HepG2 (cell line): Measurements from ENCODE around the gene FASTKD3. TPM values are rescaled to one million over a fixed set of nuclear protein-coding genes. Genes with fewer than 3 reads are reported as not detected.
A peak's percentile ranks its signal among the peaks of the same experiment; 100 is the strongest.

Experiments
- DNMT1 ChIP-seq: sonication (generic); formaldehyde crosslinking; IDR thresholded peaks from 2 replicates; pipeline ENCODE4 v1.5.1; 2020; ENCODE audit warnings: mild to moderate bottlenecking, missing genetic modification reagents
- DR1 ChIP-seq: sonication (generic); formaldehyde crosslinking; IDR thresholded peaks from 2 replicates; pipeline ENCODE4 v1.8.0; 2021; ENCODE audit warnings: mild to moderate bottlenecking, missing genetic modification reagents, inconsistent platforms
- MIXL1 ChIP-seq: IDR thresholded peaks from 2 replicates; pipeline ENCODE4 v1.6.1; 2016
- MTA3 ChIP-seq: sonication (generic); formaldehyde crosslinking; IDR thresholded peaks from 2 replicates; pipeline ENCODE4 v1.4.0; 2020; ENCODE audit warnings: missing genetic modification reagents
- POLR2AphosphoS5 ChIP-seq: IDR thresholded peaks from 2 replicates; pipeline ENCODE4 v1.6.1; 2012; ENCODE audit warnings: low read depth, low read length
- RAD21 ChIP-seq: fragments of 450-650 bp; formaldehyde crosslinking; IDR thresholded peaks from 2 replicates; pipeline ENCODE4 v1.5.0; 2020; ENCODE audit warnings: mild to moderate bottlenecking
- SALL1 ChIP-seq: sonication (generic); formaldehyde crosslinking; IDR thresholded peaks from 2 replicates; pipeline ENCODE4 v1.8.0; 2022; ENCODE audit warnings: mild to moderate bottlenecking, missing genetic modification reagents
- SOX6 ChIP-seq, 2 experiments: fragments of 450-650 bp in 1 of 2; sonication (generic) in 1 of 2; formaldehyde crosslinking in 1 of 2; IDR thresholded peaks; 2 replicates each; pipeline versions ENCODE4 v1.4.0 to v1.6.1; 2017 to 2020; ENCODE audit warnings: antibody characterized with exemption in 1 of 2, mild to moderate bottlenecking in 1 of 2, missing genetic modification reagents in 1 of 2
- ZBTB38 ChIP-seq: sonication (generic); formaldehyde crosslinking; IDR thresholded peaks from 2 replicates; pipeline ENCODE4 v1.5.1; 2020; ENCODE audit warnings: mild to moderate bottlenecking, missing genetic modification reagents
- ZBTB8A ChIP-seq: sonication (generic); formaldehyde crosslinking; IDR thresholded peaks from 2 replicates; pipeline ENCODE4 v1.4.0; 2020; ENCODE audit warnings: mild to moderate bottlenecking, low read depth, missing genetic modification reagents, borderline replicate concordance
- ZIK1 ChIP-seq: sonication (generic); formaldehyde crosslinking; IDR thresholded peaks from 2 replicates; pipeline ENCODE4 v1.5.0; 2020; ENCODE audit warnings: mild to moderate bottlenecking, low read depth, missing genetic modification reagents, borderline replicate concordance
- ZNF234 ChIP-seq: sonication (generic); formaldehyde crosslinking; conservative IDR thresholded peaks from 2 replicates; pipeline ENCODE4 v1.5.1; 2020; ENCODE audit warnings: mild to moderate bottlenecking, missing genetic modification reagents
- ZNF235 ChIP-seq: sonication (generic); formaldehyde crosslinking; IDR thresholded peaks from 2 replicates; pipeline ENCODE4 v1.8.1; 2023; ENCODE audit warnings: mild to moderate bottlenecking, missing genetic modification reagents, borderline replicate concordance
- ZNF343 ChIP-seq: sonication (generic); formaldehyde crosslinking; IDR thresholded peaks from 2 replicates; pipeline ENCODE4 v1.4.0; 2020; ENCODE audit warnings: mild to moderate bottlenecking, missing genetic modification reagents
- ZNF598 ChIP-seq: sonication (generic); formaldehyde crosslinking; IDR thresholded peaks from 2 replicates; pipeline ENCODE4 v1.5.1; 2020; ENCODE audit warnings: mild to moderate bottlenecking, missing genetic modification reagents, borderline replicate concordance
- ZNF766 ChIP-seq: sonication (generic); formaldehyde crosslinking; IDR thresholded peaks from 2 replicates; pipeline ENCODE4 v1.5.0; 2020; ENCODE audit warnings: missing genetic modification reagents, borderline replicate concordance
- ZSCAN20 ChIP-seq: sonication (generic); formaldehyde crosslinking; IDR thresholded peaks from 2 replicates; pipeline ENCODE4 v1.4.0; 2020; ENCODE audit warnings: missing genetic modification reagents, mild to moderate bottlenecking, borderline replicate concordance
- polyA plus RNA-seq, 8 experiments: library from polyadenylated mRNA; depleted of rRNA in 3 of 8; stranded (reverse) in 7 of 8; unstranded in 1 of 8; fragments of >200 nt; fragmentation: Illumina TruSeq in 4 of 8; extraction: Trizol in 4 of 8; gene quantifications; 2 replicates each; pipeline versions ENCODE4 v1.2.1 to v1.2.3, GENCODE V29; 2011 to 2016; ENCODE audit warnings: low read depth in 4 of 8, missing spikeins in 1 of 8, mixed read lengths in 1 of 8; ENCODE audit not compliant: insufficient read depth in 1 of 8
- total RNA-seq, 5 experiments: library from RNA; depleted of rRNA; stranded (reverse); fragments of >200 nt; fragmentation: Illumina TruSeq; extraction: Trizol; gene quantifications; 2 replicates each; pipeline ENCODE4 v1.2.3, GENCODE V29; 2016; ENCODE audit warnings: low read depth in 1 of 5
- TF ChIP-seq, protein P1 (sequence below), 2 experiments: sonication (generic) in 1 of 2; formaldehyde crosslinking in 1 of 2; IDR thresholded peaks; 2 replicates each; pipeline versions ENCODE4 v1.4.0 to v1.6.1; 2018 to 2020; ENCODE audit warnings: missing genetic modification reagents in 2 of 2, borderline replicate concordance in 1 of 2, low read depth in 1 of 2, mild to moderate bottlenecking in 1 of 2, missing biosample characterization in 1 of 2
- TF ChIP-seq, protein P2 (sequence below): sonication (generic); formaldehyde crosslinking; IDR thresholded peaks from 2 replicates; pipeline ENCODE4 v1.9.0; 2022; ENCODE audit warnings: missing genetic modification reagents, mild to moderate bottlenecking, borderline replicate concordance
- TF ChIP-seq, protein P3 (sequence below): sonication (generic); formaldehyde crosslinking; IDR thresholded peaks from 2 replicates; pipeline ENCODE4 v1.4.0; 2020; ENCODE audit warnings: missing genetic modification reagents
- TF ChIP-seq, protein P4 (sequence below): sonication (generic); formaldehyde crosslinking; conservative IDR thresholded peaks from 2 replicates; pipeline ENCODE4 v1.8.0; 2022; ENCODE audit warnings: mild to moderate bottlenecking, moderate library complexity, missing genetic modification reagents
- TF ChIP-seq, protein P5 (sequence below), 2 experiments: fragments of 450-650 bp in 1 of 2; sonication (generic) in 1 of 2; formaldehyde crosslinking; IDR thresholded peaks; 2 replicates each; pipeline versions ENCODE4 v1.5.0 to v1.8.0; 2020 to 2022; ENCODE audit warnings: mild to moderate bottlenecking in 1 of 2, missing genetic modification reagents in 1 of 2

The FASTKD3 gene
- total and polyA plus RNA-seq, 2 of the 13 experiments (the other 11 are each of a cell fraction or from before 2014, with no cell fraction given), result 6.9 to 17.8 TPM

DNA sequence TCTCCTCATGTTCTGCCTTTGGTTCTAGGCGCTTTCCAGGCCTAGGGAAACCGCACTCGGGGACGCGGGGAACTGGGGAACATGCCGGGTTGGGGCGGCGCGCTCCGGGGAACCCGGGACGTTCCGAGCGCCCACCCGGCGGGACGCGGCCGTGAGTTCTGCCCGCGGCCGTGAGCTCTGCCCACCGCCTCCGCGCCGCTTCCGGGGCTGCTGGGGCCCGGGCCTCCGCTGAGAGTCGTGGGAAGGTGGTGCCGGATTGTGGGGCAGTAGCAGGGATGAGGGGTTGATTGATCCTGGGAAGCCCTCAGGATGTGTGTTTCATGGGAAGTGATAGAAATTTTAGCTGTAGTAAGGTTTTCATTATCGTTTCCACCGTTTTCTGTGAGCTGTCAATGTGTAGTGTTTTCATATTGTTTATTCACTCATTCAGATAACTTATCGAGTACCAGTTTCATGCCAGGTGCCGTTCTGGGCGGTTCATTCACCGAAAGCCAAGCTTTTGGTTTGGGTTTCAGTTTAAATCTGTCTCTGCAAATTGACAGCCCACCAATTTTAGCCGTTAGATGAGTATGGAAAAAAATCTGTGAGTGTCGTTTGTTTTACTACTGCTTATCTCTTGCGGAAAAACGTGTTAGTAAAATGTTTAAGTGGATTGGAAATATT lies 774 bp upstream of the FASTKD3 start (continued):
- TF ChIP-seq, protein P1, sequence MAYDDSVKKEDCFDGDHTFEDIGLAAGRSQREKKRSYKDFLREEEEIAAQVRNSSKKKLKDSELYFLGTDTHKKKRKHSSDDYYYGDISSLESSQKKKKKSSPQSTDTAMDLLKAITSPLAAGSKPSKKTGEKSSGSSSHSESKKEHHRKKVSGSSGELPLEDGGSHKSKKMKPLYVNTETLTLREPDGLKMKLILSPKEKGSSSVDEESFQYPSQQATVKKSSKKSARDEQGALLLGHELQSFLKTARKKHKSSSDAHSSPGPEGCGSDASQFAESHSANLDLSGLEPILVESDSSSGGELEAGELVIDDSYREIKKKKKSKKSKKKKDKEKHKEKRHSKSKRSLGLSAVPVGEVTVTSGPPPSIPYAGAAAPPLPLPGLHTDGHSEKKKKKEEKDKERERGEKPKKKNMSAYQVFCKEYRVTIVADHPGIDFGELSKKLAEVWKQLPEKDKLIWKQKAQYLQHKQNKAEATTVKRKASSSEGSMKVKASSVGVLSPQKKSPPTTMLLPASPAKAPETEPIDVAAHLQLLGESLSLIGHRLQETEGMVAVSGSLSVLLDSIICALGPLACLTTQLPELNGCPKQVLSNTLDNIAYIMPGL (CRISPR knock-in tag; IDR thresholded peaks at IDR 0.05; ENCODE audit: borderline replicate concordance in 1 of 2, low read depth in 1 of 2), result peak in 1 of 2 experiments; percentile 18; a peak in 1 of 4 replicates
- TF ChIP-seq ZSCAN20 (CRISPR knock-in tag) (0 out of 2 replicates have a peak, but pooled peaks have one; percentile 4), ZBTB8A (CRISPR knock-in tag) (no peak), ZNF598 (CRISPR knock-in tag) (0 out of 2 replicates have a peak, but pooled peaks have one; percentile 2), ZNF234 (CRISPR knock-in tag) (0 out of 2 replicates have a peak, but pooled peaks have one; percentile 8), ZIK1 (no peak), ZBTB38 (CRISPR knock-in tag) (peak; percentile 7; the same call in 1 of the 2 replicates), POLR2AphosphoS5 (no peak), ZNF343 (CRISPR knock-in tag) (0 out of 2 replicates have a peak, but pooled peaks have one; percentile 6), SOX6 (IDR thresholded peaks at IDR 0.05) (no peak), SOX6 (CRISPR knock-in tag; IDR thresholded peaks at IDR 0.05) (no peak), RAD21 (CRISPR knock-in tag) (0 out of 2 replicates have a peak, but pooled peaks have one; percentile 18), ZNF235 (CRISPR knock-in tag) (0 out of 2 replicates have a peak, but pooled peaks have one; percentile 0), MIXL1 (CRISPR knock-in tag) (no peak), MTA3 (CRISPR knock-in tag) (no peak), DNMT1 (0 out of 2 replicates have a peak, but pooled peaks have one; percentile 33), DR1 (CRISPR knock-in tag) (no peak), SALL1 (0 out of 2 replicates have a peak, but pooled peaks have one; percentile 9), ZNF766 (CRISPR knock-in tag) (0 out of 2 replicates have a peak, but pooled peaks have one; percentile 46)
- TF ChIP-seq, protein P2, sequence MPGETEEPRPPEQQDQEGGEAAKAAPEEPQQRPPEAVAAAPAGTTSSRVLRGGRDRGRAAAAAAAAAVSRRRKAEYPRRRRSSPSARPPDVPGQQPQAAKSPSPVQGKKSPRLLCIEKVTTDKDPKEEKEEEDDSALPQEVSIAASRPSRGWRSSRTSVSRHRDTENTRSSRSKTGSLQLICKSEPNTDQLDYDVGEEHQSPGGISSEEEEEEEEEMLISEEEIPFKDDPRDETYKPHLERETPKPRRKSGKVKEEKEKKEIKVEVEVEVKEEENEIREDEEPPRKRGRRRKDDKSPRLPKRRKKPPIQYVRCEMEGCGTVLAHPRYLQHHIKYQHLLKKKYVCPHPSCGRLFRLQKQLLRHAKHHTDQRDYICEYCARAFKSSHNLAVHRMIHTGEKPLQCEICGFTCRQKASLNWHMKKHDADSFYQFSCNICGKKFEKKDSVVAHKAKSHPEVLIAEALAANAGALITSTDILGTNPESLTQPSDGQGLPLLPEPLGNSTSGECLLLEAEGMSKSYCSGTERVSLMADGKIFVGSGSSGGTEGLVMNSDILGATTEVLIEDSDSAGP, result 0 out of 2 replicates have a peak, but pooled peaks have one; percentile 9
- TF ChIP-seq, protein P3, sequence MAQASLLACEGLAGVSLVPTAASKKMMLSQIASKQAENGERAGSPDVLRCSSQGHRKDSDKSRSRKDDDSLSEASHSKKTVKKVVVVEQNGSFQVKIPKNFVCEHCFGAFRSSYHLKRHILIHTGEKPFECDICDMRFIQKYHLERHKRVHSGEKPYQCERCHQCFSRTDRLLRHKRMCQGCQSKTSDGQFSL (CRISPR knock-in tag), result no peak
- TF ChIP-seq, protein P4, sequence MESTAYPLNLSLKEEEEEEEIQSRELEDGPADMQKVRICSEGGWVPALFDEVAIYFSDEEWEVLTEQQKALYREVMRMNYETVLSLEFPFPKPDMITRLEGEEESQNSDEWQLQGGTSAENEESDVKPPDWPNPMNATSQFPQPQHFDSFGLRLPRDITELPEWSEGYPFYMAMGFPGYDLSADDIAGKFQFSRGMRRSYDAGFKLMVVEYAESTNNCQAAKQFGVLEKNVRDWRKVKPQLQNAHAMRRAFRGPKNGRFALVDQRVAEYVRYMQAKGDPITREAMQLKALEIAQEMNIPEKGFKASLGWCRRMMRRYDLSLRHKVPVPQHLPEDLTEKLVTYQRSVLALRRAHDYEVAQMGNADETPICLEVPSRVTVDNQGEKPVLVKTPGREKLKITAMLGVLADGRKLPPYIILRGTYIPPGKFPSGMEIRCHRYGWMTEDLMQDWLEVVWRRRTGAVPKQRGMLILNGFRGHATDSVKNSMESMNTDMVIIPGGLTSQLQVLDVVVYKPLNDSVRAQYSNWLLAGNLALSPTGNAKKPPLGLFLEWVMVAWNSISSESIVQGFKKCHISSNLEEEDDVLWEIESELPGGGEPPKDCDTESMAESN (CRISPR knock-in tag), result 0 out of 2 replicates have a peak, but pooled peaks have one; percentile 1
- TF ChIP-seq, protein P5, sequence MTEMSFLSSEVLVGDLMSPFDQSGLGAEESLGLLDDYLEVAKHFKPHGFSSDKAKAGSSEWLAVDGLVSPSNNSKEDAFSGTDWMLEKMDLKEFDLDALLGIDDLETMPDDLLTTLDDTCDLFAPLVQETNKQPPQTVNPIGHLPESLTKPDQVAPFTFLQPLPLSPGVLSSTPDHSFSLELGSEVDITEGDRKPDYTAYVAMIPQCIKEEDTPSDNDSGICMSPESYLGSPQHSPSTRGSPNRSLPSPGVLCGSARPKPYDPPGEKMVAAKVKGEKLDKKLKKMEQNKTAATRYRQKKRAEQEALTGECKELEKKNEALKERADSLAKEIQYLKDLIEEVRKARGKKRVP (CRISPR knock-in tag; IDR thresholded peaks at IDR 0.05), result no peak
